LNCAP (cell line): ENCODE results near the gene SLC25A42.

Source experiments
- CTCF ChIP-seq: fragments of 450-650 bp; IDR thresholded peaks from 2 replicates; pipeline ENCODE4 v1.5.1; 2017; ENCODE audit warnings: mild to moderate bottlenecking

SLC25A42 gene

GRCh38 chr19:19094513-19094912 lies 30.7 kb downstream of the SLC25A42 start:
- no peak for TF ChIP-seq CTCF

GRCh38 chr19:19095691-19096090 lies 31.9 kb downstream of the SLC25A42 start:
- TF ChIP-seq CTCF, result no peak

GRCh38 chr19:19096641-19097627 lies 33.1 kb downstream of the SLC25A42 start:
- TF ChIP-seq CTCF, result no peak

- no peak for TF ChIP-seq CTCF
Observed at GRCh38 chr19:19098084-19098702, 34.4 kb downstream of the SLC25A42 start.

GRCh38 chr19:19098703-19099632 lies 35.2 kb downstream of the SLC25A42 start:
- no peak for TF ChIP-seq CTCF

DNA sequence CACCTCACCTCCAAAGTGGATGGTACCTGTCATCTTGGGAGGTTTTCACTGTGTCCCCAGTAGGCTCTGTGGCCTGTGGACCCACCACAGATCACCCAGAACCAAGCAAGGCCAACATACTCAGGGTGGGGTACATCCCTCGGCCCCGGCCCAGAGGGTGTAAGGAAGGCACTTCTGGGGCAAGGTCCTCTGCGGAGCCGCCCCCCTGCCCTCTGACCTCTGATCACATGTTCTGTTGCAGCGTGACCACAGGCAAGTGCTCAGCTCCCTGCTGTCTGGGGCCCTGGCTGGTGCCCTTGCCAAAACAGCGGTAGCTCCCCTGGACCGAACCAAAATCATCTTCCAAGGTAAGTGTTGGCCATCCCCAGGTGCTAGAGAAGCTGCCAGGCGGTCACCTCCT lies 37.7 kb downstream of the SLC25A42 start:
- TF ChIP-seq CTCF, result no peak

GRCh38 chr19:19103167-19103566 lies 39.4 kb downstream of the SLC25A42 start:
- no peak for TF ChIP-seq CTCF
